Neural progenitor cell (in vitro differentiated cells): ENCODE results near the gene AURKB.

ENCODE experiments used
- CTCF ChIP-seq: fragments of 200-600 bp; sonication (generic); IDR thresholded peaks from 2 replicates; pipeline ENCODE4 v1.5.1; 2017; ENCODE audit warnings: antibody characterized with exemption, mild to moderate bottlenecking
- EZH2 ChIP-seq: fragments of 200-600 bp; sonication (generic); IDR thresholded peaks from 2 replicates; pipeline ENCODE4 v1.6.1; 2017; ENCODE audit warnings: antibody characterized with exemption, mild to moderate bottlenecking, moderate library complexity

- TF ChIP-seq EZH2, result no peak
- TF ChIP-seq CTCF, result no peak
Measured at GRCh38 chr17:8204761-8205555, 5.4 kb downstream of the AURKB start.
